Measurements from ENCODE around the gene HGS. TPM values are rescaled to one million over a fixed set of nuclear protein-coding genes. Genes with fewer than 3 reads are reported as not detected.

Gene HGS
- total and polyA plus RNA-seq, 2 of the 13 experiments (the other 11 are each of a cell fraction or from before 2014, with no cell fraction given) = 73.3 to 78.1 TPM

DNA sequence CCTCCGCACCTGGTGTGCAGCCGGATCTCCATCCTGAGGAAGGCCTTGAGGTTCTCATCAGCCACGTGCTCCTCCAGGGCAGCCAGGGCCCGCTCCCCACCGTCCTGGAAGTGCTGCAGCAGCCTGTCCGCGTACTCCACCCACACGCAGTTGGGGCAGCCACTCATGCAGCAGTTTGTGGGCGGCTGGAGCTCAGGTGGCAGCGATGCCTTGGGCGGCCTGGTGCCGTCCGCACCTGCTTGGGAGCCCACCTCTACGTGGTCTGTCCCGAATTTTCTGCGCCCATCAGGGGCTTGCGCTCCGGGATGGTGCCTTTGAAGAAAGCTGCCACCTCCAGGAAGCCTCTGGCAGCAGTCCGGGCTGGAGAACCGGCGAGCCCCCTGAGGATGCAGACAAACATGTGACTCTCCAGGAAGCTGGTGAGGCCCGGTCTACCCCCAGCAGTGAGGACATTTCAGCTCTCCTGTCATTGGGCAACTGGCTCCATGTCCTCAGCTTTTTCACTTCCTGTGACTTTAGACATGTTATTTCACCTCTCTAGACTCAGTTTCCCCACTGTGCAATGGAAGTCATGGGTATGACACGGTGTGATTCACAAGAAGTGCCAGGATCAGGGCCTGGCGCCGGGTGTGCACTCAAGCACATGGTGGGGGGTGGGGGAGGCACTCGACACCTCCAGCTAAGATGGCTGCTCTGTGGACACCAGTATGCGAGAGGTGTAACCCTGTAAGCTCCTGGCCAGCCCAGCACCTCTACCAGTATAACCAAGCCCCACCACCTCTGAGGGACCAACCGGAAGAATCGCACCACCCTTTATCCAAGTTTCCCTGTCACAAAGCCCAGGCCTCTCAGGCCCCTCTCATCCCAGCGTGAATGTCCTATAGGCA lies 18.4 kb upstream of the HGS start (continued):
- TF ChIP-seq, protein P1, sequence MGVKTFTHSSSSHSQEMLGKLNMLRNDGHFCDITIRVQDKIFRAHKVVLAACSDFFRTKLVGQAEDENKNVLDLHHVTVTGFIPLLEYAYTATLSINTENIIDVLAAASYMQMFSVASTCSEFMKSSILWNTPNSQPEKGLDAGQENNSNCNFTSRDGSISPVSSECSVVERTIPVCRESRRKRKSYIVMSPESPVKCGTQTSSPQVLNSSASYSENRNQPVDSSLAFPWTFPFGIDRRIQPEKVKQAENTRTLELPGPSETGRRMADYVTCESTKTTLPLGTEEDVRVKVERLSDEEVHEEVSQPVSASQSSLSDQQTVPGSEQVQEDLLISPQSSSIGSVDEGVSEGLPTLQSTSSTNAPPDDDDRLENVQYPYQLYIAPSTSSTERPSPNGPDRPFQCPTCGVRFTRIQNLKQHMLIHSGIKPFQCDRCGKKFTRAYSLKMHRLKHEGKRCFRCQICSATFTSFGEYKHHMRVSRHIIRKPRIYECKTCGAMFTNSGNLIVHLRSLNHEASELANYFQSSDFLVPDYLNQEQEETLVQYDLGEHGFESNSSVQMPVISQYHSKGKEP (CRISPR knock-in tag; IDR thresholded peaks at IDR 0.05) = peak; percentile 38; the same call in 1 of the 2 replicates
- TF ChIP-seq, protein P2, sequence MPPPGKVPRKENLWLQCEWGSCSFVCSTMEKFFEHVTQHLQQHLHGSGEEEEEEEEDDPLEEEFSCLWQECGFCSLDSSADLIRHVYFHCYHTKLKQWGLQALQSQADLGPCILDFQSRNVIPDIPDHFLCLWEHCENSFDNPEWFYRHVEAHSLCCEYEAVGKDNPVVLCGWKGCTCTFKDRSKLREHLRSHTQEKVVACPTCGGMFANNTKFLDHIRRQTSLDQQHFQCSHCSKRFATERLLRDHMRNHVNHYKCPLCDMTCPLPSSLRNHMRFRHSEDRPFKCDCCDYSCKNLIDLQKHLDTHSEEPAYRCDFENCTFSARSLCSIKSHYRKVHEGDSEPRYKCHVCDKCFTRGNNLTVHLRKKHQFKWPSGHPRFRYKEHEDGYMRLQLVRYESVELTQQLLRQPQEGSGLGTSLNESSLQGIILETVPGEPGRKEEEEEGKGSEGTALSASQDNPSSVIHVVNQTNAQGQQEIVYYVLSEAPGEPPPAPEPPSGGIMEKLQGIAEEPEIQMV (CRISPR knock-in tag; IDR thresholded peaks at IDR 0.05; ENCODE audit: low read depth) = no peak
- TF ChIP-seq ZNF501 (CRISPR knock-in tag; IDR thresholded peaks at IDR 0.05) (peak; percentile 5; the same call in 1 of the 2 replicates), SALL2 (CRISPR knock-in tag; IDR thresholded peaks at IDR 0.05) (no peak), ZNF317 (CRISPR knock-in tag; IDR thresholded peaks at IDR 0.05) (no peak), ZNF251 (CRISPR knock-in tag; IDR thresholded peaks at IDR 0.05) (no peak), ZFP36 (IDR thresholded peaks at IDR 0.05; ENCODE audit: borderline replicate concordance, low read depth, low read length, partially characterized antibody) (no peak), SP5 (CRISPR knock-in tag; IDR thresholded peaks at IDR 0.05; ENCODE audit: borderline replicate concordance, low read depth) (no peak), SOX6 (IDR thresholded peaks at IDR 0.05) (no peak), SOX6 (CRISPR knock-in tag; IDR thresholded peaks at IDR 0.05) (0 out of 2 replicates have a peak, but pooled peaks have one; percentile 6), ZNF441 (CRISPR knock-in tag; IDR thresholded peaks at IDR 0.05; ENCODE audit: borderline replicate concordance) (0 out of 2 replicates have a peak, but pooled peaks have one; percentile 11), TOPORS (CRISPR knock-in tag; IDR thresholded peaks at IDR 0.05) (0 out of 2 replicates have a peak, but pooled peaks have one; percentile 28), ZNF432 (CRISPR knock-in tag; IDR thresholded peaks at IDR 0.05; ENCODE audit: borderline replicate concordance) (no peak), NR2C2 (CRISPR knock-in tag; IDR thresholded peaks at IDR 0.05; ENCODE audit: borderline replicate concordance) (no peak), ZNF678 (CRISPR knock-in tag; IDR thresholded peaks at IDR 0.05) (no peak), ZNF333 (CRISPR knock-in tag; IDR thresholded peaks at IDR 0.05; ENCODE audit: borderline replicate concordance) (peak; percentile 22; the same call in 1 of the 2 replicates), ZNF790 (CRISPR knock-in tag; IDR thresholded peaks at IDR 0.05; ENCODE audit: borderline replicate concordance) (no peak; the same call in 1 of the 2 replicates), ZNF564 (CRISPR knock-in tag; IDR thresholded peaks at IDR 0.05) (no peak), AGO2 (optimal IDR thresholded peaks at IDR 0.05; ENCODE audit: low read depth, low read length) (peak; percentile 91), SRSF4 (IDR thresholded peaks at IDR 0.05; ENCODE audit: low read depth, low read length, poor library complexity, severe bottlenecking) (no peak), ZC3H4 (CRISPR knock-in tag; IDR thresholded peaks at IDR 0.05; ENCODE audit: borderline replicate concordance) (peak; percentile 74; the same call in 1 of the 2 replicates), ZNF674 (CRISPR knock-in tag; IDR thresholded peaks at IDR 0.05; ENCODE audit: low read depth) (no peak), HOXA3 (CRISPR knock-in tag; IDR thresholded peaks at IDR 0.05) (peak; percentile 58)
- TF ChIP-seq, protein P3, sequence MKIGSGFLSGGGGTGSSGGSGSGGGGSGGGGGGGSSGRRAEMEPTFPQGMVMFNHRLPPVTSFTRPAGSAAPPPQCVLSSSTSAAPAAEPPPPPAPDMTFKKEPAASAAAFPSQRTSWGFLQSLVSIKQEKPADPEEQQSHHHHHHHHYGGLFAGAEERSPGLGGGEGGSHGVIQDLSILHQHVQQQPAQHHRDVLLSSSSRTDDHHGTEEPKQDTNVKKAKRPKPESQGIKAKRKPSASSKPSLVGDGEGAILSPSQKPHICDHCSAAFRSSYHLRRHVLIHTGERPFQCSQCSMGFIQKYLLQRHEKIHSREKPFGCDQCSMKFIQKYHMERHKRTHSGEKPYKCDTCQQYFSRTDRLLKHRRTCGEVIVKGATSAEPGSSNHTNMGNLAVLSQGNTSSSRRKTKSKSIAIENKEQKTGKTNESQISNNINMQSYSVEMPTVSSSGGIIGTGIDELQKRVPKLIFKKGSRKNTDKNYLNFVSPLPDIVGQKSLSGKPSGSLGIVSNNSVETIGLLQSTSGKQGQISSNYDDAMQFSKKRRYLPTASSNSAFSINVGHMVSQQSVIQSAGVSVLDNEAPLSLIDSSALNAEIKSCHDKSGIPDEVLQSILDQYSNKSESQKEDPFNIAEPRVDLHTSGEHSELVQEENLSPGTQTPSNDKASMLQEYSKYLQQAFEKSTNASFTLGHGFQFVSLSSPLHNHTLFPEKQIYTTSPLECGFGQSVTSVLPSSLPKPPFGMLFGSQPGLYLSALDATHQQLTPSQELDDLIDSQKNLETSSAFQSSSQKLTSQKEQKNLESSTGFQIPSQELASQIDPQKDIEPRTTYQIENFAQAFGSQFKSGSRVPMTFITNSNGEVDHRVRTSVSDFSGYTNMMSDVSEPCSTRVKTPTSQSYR (CRISPR knock-in tag; IDR thresholded peaks at IDR 0.05; ENCODE audit: borderline replicate concordance) = peak; percentile 85
